GM13977 (cell line): Measurements from ENCODE around the gene PCBP3.

ENCODE experiments used
- DNase-seq: peaks from one replicate; pipeline ENCODE4 v3.0.0; 2012; ENCODE audit warnings: low spot score
- in situ Hi-C: fragments of 300-500 bp; cut with MboI; formaldehyde crosslinking; loops from one replicate; pipeline ENCODE4 v1.12.0; 2022; ENCODE audit warnings: low sequenced_read_pairs, low pct_unique_long_range_greater_than_20kb, mixed read lengths, inconsistent platforms; ENCODE audit not compliant: unreplicated experiment
- TF ChIP-seq, protein P1 (sequence below): IDR thresholded peaks from 2 replicates; pipeline ENCODE4 v1.5.1; 2012; ENCODE audit warnings: mild to moderate bottlenecking, control low read depth; ENCODE audit not compliant: insufficient read depth; ENCODE audit errors: extremely low read depth, missing control alignments

PCBP3 gene

GRCh38 chr21:45868488-45868887, 225.0 kb downstream of the PCBP3 start:
- TF ChIP-seq, protein P1, sequence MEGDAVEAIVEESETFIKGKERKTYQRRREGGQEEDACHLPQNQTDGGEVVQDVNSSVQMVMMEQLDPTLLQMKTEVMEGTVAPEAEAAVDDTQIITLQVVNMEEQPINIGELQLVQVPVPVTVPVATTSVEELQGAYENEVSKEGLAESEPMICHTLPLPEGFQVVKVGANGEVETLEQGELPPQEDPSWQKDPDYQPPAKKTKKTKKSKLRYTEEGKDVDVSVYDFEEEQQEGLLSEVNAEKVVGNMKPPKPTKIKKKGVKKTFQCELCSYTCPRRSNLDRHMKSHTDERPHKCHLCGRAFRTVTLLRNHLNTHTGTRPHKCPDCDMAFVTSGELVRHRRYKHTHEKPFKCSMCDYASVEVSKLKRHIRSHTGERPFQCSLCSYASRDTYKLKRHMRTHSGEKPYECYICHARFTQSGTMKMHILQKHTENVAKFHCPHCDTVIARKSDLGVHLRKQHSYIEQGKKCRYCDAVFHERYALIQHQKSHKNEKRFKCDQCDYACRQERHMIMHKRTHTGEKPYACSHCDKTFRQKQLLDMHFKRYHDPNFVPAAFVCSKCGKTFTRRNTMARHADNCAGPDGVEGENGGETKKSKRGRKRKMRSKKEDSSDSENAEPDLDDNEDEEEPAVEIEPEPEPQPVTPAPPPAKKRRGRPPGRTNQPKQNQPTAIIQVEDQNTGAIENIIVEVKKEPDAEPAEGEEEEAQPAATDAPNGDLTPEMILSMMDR, result no peak
- in situ Hi-C loops, result no loop called here
- no peak for DNase-seq

DNA sequence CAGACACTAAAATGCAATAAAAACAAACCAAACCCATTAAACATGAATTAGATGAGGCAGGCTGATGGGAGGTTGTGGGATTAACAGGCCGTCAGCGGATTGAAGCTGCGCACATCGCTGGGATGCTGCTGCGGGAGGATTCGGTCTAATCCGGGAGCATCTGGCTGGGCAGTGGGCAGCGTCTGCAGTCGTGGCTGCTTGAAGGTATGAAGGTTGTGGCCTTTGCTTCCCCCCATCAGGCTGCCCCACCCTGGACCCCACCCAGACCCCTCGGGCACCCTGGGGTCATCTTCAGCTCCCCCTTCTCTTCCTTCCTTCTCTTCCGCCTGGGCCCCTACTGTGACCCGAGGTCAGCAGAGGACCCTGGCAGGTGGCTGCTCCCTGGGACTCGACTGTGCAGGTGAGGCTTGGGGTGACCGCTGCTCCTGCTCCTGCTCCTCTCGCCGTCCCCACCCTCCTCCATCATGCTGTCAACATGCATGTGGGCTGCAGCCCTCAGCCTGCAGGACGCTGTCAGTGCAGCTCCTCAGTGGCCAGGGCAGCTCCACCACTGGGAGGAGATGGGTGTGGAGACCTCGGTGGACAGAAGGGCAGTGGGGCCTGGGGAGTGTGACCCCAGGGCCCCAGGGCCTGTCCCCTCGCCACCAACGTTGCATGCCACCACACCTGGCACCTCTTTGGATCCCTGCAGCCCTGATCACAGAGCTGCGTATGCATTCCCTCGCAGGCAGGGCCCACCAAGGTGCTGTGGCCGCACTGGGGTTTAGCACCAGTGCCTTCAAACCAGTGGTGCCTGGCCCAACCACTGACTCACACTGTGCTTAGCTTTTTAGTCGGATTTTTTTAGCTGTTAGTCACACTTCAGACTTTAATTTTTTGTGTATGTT, 225.8 kb downstream of the PCBP3 start:
- DNase-seq, result no peak
- TF ChIP-seq, protein P1, result no peak
- in situ Hi-C loops, result no loop called here

- DNase-seq, result no peak
- in situ Hi-C loops, result no loop called here
- TF ChIP-seq, protein P1, result no peak
Measured at GRCh38 chr21:45870421-45870820, 226.9 kb downstream of the PCBP3 start.

GRCh38 chr21:45870851-45871615, 227.5 kb downstream of the PCBP3 start:
- no peak for DNase-seq
- TF ChIP-seq, protein P1, result no peak
- in situ Hi-C loops, result no loop called here

DNA sequence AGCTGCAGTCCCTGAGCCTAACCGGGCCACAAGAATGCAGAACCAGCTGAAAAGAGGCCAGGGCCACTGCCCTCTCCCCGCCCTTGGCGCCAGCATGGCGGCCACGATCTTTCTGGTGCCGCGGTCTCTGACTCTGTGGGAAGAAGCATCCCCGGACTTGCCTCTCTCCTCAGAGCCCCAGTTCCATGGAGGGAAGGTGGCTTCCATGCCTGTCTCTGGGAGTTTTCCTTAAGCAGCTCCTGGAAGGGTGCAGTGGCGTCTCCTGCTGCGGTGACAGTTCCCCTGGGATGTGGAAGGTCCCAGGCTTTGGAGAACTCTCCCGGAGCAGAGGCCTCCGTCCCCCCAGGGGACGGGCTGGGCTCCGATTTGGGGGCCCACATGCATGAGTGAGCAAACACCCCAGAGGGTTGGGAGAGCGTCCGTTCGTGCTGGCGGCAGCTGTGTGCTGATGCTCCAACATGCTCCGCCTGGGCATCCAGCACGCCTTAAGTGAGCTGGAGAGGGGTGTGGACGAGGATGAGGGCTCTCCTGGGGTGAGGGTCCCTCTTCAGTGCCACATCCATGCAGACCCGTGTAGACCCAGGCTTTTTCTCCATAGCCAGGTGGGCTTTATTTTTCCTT, 228.2 kb downstream of the PCBP3 start:
- no peak for DNase-seq
- TF ChIP-seq, protein P1, result no peak
- in situ Hi-C loops, result no loop called here

GRCh38 chr21:45872471-45872870, 228.9 kb downstream of the PCBP3 start:
- TF ChIP-seq, protein P1, result no peak
- in situ Hi-C loops, result no loop called here
- DNase-seq, result no peak
